GM19099 (cell line): ENCODE measurements around the gene SERGEF.

ENCODE experiments used
- POLR2A ChIP-seq: IDR thresholded peaks from 3 replicates; pipeline ENCODE4 v1.6.1; 2011; ENCODE audit warnings: low read depth; ENCODE audit not compliant: insufficient read length; ENCODE audit errors: extremely low read depth

The SERGEF gene

GRCh38 chr11:17979770-17980371 is 33.0 kb downstream of the SERGEF start:
- no peak for TF ChIP-seq POLR2A

- TF ChIP-seq POLR2A: no peak
Measured at GRCh38 chr11:17978553-17979287, 34.1 kb downstream of the SERGEF start.

GRCh38 chr11:17976651-17977050 is 36.2 kb downstream of the SERGEF start:
- TF ChIP-seq POLR2A: no peak

- no peak for TF ChIP-seq POLR2A
Measured at GRCh38 chr11:17974246-17974645, 38.6 kb downstream of the SERGEF start.

DNA sequence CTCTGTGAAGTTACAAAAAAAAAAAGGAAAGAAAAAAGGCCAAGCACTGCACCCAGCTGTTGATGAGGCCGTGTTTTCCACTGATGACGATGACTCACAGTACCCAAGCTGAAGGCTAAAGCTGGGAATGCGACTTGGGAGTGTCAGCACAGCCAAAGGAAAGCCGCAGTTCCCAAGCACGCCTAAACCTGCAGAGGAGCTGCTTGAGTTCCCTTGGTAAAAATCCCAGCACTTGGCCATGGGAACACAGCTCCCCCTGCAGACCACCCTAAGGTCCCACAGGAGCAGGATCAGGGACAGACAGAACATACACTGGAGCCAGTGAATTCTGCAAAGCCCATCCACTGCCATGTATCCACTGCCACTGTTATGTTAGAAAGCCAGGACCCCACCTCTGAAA is 39.9 kb downstream of the SERGEF start:
- TF ChIP-seq POLR2A: no peak

GRCh38 chr11:17968206-17968605 is 44.6 kb downstream of the SERGEF start:
- TF ChIP-seq POLR2A: no peak

DNA sequence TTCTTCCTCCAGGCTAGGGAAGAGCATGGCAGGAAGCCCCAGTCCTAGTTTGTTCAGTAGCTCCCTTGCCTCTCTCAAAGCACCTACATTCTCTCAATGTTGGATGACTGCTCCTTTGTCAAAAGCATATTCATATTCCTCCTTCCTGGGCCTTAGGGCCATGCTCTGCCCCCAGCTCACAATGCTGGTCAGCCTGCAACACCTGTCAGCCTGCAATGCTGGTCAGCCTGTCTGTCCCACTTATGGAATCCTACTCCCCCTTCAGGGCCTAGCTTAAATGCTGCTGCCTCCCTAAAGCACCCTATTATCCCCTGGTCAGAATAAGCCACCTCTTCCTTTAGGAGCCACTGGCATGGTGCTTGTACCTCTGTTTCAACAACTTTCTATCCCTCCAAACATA is 45.2 kb downstream of the SERGEF start:
- no peak for TF ChIP-seq POLR2A

GRCh38 chr11:17960091-17960490 is 52.8 kb downstream of the SERGEF start:
- TF ChIP-seq POLR2A: no peak

GRCh38 chr11:17958446-17958845 is 54.4 kb downstream of the SERGEF start:
- no peak for TF ChIP-seq POLR2A

- no peak for TF ChIP-seq POLR2A
Measured at GRCh38 chr11:17954395-17955252, 58.2 kb downstream of the SERGEF start.

GRCh38 chr11:17952487-17952886 is 60.4 kb downstream of the SERGEF start:
- TF ChIP-seq POLR2A: no peak

GRCh38 chr11:17951685-17952388 is 61.0 kb downstream of the SERGEF start:
- TF ChIP-seq POLR2A: no peak

- no peak for TF ChIP-seq POLR2A
Measured at GRCh38 chr11:17950644-17951043, 62.2 kb downstream of the SERGEF start.

DNA sequence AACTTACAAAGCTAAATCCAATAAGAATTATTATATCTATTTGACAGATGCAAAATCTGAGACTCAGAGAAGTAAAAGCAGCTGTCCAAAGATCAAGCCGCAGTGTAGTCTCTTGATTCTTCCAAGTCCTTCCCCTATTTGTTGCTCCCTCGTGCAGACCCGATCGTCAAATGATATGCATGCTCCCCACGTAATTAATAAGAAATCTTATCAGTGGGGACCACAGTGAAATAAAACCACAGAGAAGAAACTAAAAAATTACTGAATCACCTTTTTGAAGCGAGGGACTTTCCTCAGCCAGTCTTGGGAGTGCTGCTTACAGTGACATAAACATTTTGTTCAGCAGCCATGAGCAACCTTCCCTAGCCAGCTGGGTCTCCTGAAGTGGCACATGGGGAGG is 64.6 kb downstream of the SERGEF start:
- TF ChIP-seq POLR2A: no peak

DNA sequence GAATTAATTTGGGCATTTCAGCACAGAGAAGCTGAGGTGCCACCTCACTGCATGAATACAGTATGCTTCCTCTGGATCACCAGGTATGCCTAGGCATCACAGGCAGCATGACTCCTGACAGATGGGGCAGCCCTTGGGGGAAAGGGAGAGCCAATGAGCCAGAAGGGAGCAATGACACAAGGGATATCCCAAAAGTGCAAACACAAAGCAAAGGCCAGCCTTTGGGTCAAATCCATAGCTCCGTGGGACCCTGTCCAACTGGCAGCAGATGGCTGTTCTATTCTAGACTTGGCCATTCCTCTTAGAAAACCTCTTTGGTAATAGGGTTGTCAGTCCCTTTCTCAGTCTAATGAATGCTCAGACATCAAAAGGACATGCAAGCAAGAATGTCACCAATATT is 73.3 kb downstream of the SERGEF start:
- TF ChIP-seq POLR2A: no peak
